ENCODE results near the gene FAM234A.

FAM234A gene

DNA sequence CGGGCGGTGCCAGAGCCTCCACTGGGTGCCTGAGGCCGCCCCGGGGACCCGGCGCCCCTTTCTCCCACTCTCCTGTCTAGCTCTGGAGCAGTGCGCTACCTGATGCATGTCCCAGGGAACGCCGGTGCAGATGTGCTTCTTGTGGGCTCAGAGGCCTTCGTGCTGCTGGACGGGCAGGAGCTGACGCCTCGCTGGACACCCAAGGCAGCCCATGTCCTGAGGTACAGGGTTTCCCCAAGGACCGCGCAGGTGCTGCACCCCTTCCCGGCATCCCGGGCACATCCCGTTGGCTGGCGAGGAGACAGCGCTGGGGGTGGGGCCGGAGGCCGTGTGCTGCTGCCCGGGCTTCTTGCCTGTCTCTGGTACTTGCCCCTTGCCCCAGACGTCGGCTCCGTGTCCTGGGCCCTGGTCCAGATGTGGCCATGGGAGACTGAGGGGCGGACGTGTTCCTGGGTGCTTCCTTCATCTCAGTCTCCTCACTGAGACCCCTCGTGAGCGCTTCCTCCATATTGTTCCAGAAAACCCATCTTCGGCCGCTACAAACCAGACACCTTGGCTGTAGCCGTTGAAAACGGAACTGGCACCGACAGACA is 28.7 kb downstream of the FAM234A start:
- POLR2A ChIA-PET: interaction anchor here (0.8 kb wide), 1 partner anchor 16 kb away, joined by 3 read pairs; no protein-coding TSS in a partner anchor
- CTCF ChIA-PET: no interaction called here
- TF ChIP-seq L3MBTL2 (conservative IDR thresholded peaks at IDR 0.05) (no peak), ARNT (IDR thresholded peaks at IDR 0.05) (no peak), BHLHE40 (IDR thresholded peaks at IDR 0.05; ENCODE audit: borderline replicate concordance) (no peak), ZNF384 (IDR thresholded peaks at IDR 0.05) (no peak), ELF4 (IDR thresholded peaks at IDR 0.05) (no peak), HDGF (IDR thresholded peaks at IDR 0.05; ENCODE audit: borderline replicate concordance) (no peak), SP1 (IDR thresholded peaks at IDR 0.05) (no peak), LEF1 (IDR thresholded peaks at IDR 0.05; ENCODE audit: borderline replicate concordance) (no peak), FOXK2 (IDR thresholded peaks at IDR 0.05) (no peak), FOXA1 (IDR thresholded peaks at IDR 0.05) (no peak), FOXM1 (IDR thresholded peaks at IDR 0.05; ENCODE audit: borderline replicate concordance) (no peak), SUZ12 (IDR thresholded peaks at IDR 0.05) (no peak), PKNOX1 (IDR thresholded peaks at IDR 0.05) (no peak), NFRKB (IDR thresholded peaks at IDR 0.05) (no peak), CTBP1 (IDR thresholded peaks at IDR 0.05; ENCODE audit: borderline replicate concordance) (no peak), TARDBP (IDR thresholded peaks at IDR 0.05) (no peak)
- DNase-seq (ENCODE audit: extremely low spot score): no peak

DNA sequence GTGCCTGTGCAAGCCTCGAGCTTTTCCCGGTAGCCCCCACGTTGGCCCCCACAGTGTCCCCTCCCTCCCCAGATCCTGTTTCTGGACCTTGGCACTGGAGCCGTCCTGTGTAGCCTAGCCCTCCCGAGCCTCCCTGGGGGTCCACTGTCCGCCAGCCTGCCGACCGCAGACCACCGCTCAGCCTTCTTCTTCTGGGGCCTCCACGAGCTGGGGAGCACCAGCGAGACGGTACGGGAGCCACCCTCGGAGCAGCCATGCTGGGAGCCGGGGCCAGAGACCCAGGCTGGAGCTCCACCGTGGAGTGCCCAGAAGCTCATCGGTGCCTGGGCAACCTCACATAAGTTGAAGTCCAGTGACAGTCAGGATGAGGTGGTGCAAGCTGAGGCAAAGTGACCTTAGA is 29.3 kb downstream of the FAM234A start:
- no peak for TF ChIP-seq ELF4 (IDR thresholded peaks at IDR 0.05)
- TF ChIP-seq FOXA1 (IDR thresholded peaks at IDR 0.05): no peak
- no peak for TF ChIP-seq SUZ12 (IDR thresholded peaks at IDR 0.05)
- TF ChIP-seq ARNT (IDR thresholded peaks at IDR 0.05): no peak
- TF ChIP-seq CTBP1 (IDR thresholded peaks at IDR 0.05; ENCODE audit: borderline replicate concordance): no peak
- TF ChIP-seq NFRKB (IDR thresholded peaks at IDR 0.05): no peak
- no peak for TF ChIP-seq PKNOX1 (IDR thresholded peaks at IDR 0.05)
- CTCF ChIA-PET: no interaction called here
- POLR2A ChIA-PET: interaction anchor here (0.8 kb wide), 1 partner anchor 15 kb away, joined by 3 read pairs; no protein-coding TSS in a partner anchor
- DNase-seq (ENCODE audit: extremely low spot score): no peak

DNA sequence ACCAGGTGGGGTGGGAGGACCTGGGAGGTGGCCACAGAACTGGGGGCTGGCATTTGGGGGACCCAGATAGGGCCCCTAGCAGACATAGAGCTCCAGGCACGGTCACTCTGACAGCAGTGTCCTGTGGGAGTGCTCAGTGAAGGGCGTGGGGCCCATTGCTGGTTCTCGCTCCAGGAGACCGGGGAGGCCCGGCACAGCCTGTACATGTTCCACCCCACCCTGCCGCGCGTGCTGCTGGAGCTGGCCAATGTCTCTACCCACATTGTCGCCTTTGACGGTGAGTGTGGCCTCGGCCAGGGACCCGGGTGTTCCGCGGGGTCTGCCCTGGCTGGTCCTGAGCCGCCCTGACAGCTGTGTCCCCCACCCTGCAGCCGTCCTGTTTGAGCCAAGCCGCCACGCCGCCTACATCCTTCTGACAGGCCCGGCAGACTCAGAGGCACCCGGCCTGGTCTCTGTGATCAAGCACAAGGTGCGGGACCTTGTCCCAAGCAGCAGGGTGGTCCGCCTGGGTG is 29.9 kb downstream of the FAM234A start:
- CTCF ChIA-PET: no interaction called here
- no peak for TF ChIP-seq L3MBTL2 (conservative IDR thresholded peaks at IDR 0.05)
- no peak for TF ChIP-seq ARNT (IDR thresholded peaks at IDR 0.05)
- no peak for TF ChIP-seq HDGF (IDR thresholded peaks at IDR 0.05; ENCODE audit: borderline replicate concordance)
- no peak for TF ChIP-seq FOXA1 (IDR thresholded peaks at IDR 0.05)
- no peak for TF ChIP-seq ELF4 (IDR thresholded peaks at IDR 0.05)
- TF ChIP-seq FOXK2 (IDR thresholded peaks at IDR 0.05): no peak
- TF ChIP-seq PKNOX1 (IDR thresholded peaks at IDR 0.05): no peak
- no peak for TF ChIP-seq BHLHE40 (IDR thresholded peaks at IDR 0.05; ENCODE audit: borderline replicate concordance)
- no peak for TF ChIP-seq CTBP1 (IDR thresholded peaks at IDR 0.05; ENCODE audit: borderline replicate concordance)

DNA sequence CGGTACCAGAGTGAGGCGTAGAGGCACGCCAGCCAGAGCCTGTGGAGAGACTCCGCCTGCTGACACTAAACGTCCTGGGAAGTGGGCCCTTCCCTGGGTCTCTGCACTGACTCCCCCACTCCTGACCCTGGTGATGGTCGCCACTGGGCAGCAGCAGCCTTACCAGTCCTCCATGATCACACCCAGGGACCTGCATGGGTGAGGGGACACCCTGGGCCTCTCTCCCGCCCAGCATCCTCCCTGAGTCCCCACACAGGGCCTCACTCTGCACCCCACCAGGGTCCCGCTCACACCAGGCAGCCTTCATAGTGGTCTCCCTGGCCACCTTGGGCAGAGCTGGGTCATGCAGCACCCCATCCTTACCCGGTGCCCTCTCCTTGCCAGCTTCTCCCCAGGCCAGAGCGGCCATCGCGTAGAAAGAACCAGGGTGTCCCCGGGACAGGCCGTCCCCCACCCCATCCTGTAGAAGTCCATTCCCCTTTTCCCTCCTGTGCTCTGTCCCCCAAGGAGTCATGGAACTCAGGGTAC is 30.4 kb downstream of the FAM234A start:
- TF ChIP-seq ARNT (IDR thresholded peaks at IDR 0.05) (no peak), ELF4 (IDR thresholded peaks at IDR 0.05) (no peak), NFRKB (IDR thresholded peaks at IDR 0.05) (no peak), SUZ12 (IDR thresholded peaks at IDR 0.05) (no peak), FOXM1 (IDR thresholded peaks at IDR 0.05; ENCODE audit: borderline replicate concordance) (no peak), HDGF (IDR thresholded peaks at IDR 0.05; ENCODE audit: borderline replicate concordance) (no peak), BHLHE40 (IDR thresholded peaks at IDR 0.05; ENCODE audit: borderline replicate concordance) (no peak), LEF1 (IDR thresholded peaks at IDR 0.05; ENCODE audit: borderline replicate concordance) (no peak), FOXA1 (IDR thresholded peaks at IDR 0.05) (no peak), TARDBP (IDR thresholded peaks at IDR 0.05) (no peak), SP1 (IDR thresholded peaks at IDR 0.05) (no peak), CTBP1 (IDR thresholded peaks at IDR 0.05; ENCODE audit: borderline replicate concordance) (no peak), PKNOX1 (IDR thresholded peaks at IDR 0.05) (no peak)
- ChIA-PET CTCF (no interaction called here), POLR2A (no interaction called here)
- DNase-seq (ENCODE audit: extremely low spot score): no peak

More for the DNA sequence above, 29.9 kb downstream of the FAM234A start:
- no peak for DNase-seq (ENCODE audit: extremely low spot score)
- POLR2A ChIA-PET: no interaction called here

GRCh38 chr16:265711-266110 is 31.1 kb downstream of the FAM234A start:
- no peak for DNase-seq (ENCODE audit: extremely low spot score)
- ChIA-PET CTCF (no interaction called here), POLR2A (no interaction called here)
- no peak for TF ChIP-seq L3MBTL2 (conservative IDR thresholded peaks at IDR 0.05)
- TF ChIP-seq HDGF (IDR thresholded peaks at IDR 0.05; ENCODE audit: borderline replicate concordance): no peak
- no peak for TF ChIP-seq BHLHE40 (IDR thresholded peaks at IDR 0.05; ENCODE audit: borderline replicate concordance)
- no peak for TF ChIP-seq SUZ12 (IDR thresholded peaks at IDR 0.05)
- TF ChIP-seq ZNF384 (IDR thresholded peaks at IDR 0.05): no peak
- TF ChIP-seq NFRKB (IDR thresholded peaks at IDR 0.05): no peak
- TF ChIP-seq ARNT (IDR thresholded peaks at IDR 0.05): no peak
- no peak for TF ChIP-seq PKNOX1 (IDR thresholded peaks at IDR 0.05)
- TF ChIP-seq CTBP1 (IDR thresholded peaks at IDR 0.05; ENCODE audit: borderline replicate concordance): no peak
- no peak for TF ChIP-seq FOXM1 (IDR thresholded peaks at IDR 0.05; ENCODE audit: borderline replicate concordance)
- TF ChIP-seq LEF1 (IDR thresholded peaks at IDR 0.05; ENCODE audit: borderline replicate concordance): no peak
- TF ChIP-seq FOXA1 (IDR thresholded peaks at IDR 0.05): no peak
- TF ChIP-seq SP1 (IDR thresholded peaks at IDR 0.05): no peak
- TF ChIP-seq TARDBP (IDR thresholded peaks at IDR 0.05): no peak
- TF ChIP-seq ELF4 (IDR thresholded peaks at IDR 0.05): no peak
- TF ChIP-seq FOXK2 (IDR thresholded peaks at IDR 0.05): no peak
